Activated CD4-positive, alpha-beta T cell treated with anti-CD3 and anti-CD28 coated beads, Interleukin-2, Interleukin-6, amounts not matched to agents 100 ng/mL and 50 ng/mL, durations not matched to agents 16 hours and 8 hours (primary cell): ENCODE results near the gene GNG3.
"Not testable (repeated sequence)": the region's sequence is repeated elsewhere in the genome, so short reads cannot be mapped to it uniquely, and the experiment has no call there.

Experiments used
- DNase-seq: peaks from one replicate; pipeline ENCODE4 v3.0.0-alpha.2; 2020

Gene GNG3

GRCh38 chr11:62688491-62688890 is 19.0 kb upstream of the GNG3 start:
- no peak for DNase-seq

- no peak for DNase-seq
Measured at GRCh38 chr11:62689421-62690183, 17.9 kb upstream of the GNG3 start, which contains the start of gene LRRN4CL. Gene LRRN4CL, minus strand, starts transcription at chr11:62689530. Its CDS starts 1,022 bp downstream, at chr11:62688508.

- not testable (repeated sequence) for DNase-seq
Measured at GRCh38 chr11:62693624-62694023, 13.9 kb upstream of the GNG3 start.

DNA sequence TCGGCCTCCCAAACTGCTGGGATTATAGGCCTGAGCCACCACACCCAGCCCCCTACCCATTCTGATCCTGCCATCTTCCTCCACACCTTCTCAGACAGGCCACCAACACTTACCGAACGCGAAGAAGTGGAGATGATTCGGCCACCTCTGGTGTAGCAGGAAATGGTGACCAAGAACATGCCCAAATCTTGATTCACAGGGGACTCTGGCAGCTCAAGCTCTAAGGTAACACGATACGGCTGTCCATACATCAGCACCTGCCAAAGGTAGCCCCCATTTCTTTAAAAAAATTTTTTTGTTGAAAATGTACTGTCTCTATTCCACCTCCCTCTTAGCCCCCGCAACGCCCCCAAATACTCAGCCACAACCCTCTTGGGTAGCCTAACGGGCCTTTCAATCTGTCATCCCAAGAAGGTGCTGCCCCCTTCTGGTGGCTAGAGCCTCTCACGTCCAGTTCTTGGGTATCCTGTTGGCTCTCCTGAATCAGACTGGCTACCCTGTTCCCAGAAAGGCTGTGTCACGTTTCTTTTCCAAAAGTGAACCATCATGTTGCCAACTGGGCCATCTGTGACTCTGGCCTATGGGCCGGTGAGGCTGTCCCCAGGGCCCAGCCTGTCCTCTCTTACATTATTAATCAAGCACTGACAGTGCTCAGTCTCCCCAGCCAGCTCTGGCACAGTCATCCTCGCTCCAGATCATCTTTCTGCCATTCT is 12.9 kb upstream of the GNG3 start:
- DNase-seq = peak; percentile 80

GRCh38 chr11:62702246-62702645 is 5.2 kb upstream of the GNG3 start:
- peak; percentile 61 for DNase-seq

DNA sequence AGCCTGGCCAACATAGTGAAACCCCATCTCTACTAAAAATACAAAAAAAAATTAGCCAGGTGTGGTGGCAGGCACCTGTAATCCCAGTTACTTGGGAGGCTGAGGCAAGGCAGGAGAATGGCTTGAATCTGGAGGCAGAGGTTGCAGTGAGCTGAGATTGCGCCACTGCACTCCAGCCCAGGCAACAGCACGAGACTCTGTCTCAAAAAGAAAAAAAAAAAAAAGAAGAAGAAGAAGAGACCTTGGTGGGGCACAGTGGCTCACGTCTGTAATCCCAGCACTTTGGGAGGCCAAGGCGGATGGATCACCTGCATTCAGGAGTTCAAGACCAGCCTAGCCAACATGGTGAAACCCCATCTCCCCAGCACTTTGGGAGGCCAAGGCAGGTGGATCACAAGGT is 3.6 kb upstream of the GNG3 start:
- DNase-seq = not testable (repeated sequence)

DNA sequence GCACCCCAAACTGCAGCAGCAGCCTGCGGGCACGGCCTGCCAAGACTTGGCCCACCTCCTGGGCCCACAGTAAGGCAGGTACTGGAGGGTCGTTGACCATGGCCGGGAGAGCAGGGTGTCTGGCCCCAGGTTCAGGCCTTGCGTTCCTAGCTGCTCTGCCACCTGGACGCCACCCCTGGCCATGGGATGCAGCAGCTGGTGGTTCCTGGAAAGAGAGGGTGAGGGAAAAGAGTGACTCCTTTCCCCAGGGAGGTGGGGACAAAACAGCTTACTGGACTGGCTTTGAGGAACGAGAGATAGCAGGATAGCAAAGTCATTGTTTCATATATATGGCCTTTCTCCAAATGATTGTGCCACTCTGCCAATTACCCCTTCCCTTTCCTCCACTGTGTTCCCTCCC is 2.1 kb upstream of the GNG3 start:
- DNase-seq = no peak

DNA sequence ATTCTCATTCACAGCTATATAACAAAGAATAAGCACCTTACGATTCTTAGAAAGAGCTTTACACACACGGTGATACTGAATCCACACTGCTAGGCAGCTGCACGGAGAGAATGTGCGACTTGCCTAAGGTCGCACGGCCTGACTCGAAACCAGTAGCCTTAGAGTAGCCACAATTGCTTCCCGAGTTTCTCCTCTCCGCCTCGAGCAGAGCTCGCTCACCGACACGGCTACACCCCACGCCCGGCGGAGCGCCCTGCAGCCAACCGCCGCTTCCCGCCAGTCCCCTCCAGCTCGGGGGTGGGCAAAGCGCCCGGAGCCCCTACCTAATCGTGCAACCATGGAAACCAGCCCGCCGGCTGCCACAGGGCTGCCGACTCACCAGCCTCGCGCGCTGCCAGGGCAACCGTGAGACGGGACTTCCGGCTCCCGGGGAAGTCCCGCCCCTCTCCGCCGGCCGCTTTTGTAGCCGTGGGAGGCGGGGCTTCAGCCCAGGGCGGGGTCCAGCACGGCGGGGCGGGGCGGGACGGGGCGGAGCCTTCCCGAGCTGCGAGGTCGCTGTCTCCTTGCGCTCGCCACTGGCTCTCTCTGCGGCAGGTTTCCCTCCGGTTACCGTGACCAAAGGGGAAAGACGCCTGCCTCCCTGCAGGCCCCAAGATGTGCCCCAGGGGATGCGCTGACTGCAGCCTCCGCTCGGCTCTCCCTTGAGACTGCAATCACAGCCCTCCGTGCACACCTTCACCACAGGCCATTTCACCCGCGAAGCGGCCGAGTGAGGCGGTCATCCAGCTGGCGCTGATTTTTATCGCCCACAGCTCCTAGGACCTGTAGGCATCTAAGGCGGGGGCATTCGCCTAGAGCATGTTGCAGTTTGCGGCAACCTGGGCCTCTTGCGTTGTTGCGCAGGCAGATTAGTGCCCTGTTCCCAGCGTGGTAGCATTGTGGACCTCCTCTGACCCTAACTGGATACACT is 1.3 kb upstream of the GNG3 start:
- DNase-seq = peak; percentile 96

- DNase-seq = no peak
Measured at GRCh38 chr11:62706850-62707247, 627 bp upstream of the GNG3 start.

- no peak for DNase-seq
Measured at GRCh38 chr11:62708392-62708791, 916 bp downstream of the GNG3 start.

DNA sequence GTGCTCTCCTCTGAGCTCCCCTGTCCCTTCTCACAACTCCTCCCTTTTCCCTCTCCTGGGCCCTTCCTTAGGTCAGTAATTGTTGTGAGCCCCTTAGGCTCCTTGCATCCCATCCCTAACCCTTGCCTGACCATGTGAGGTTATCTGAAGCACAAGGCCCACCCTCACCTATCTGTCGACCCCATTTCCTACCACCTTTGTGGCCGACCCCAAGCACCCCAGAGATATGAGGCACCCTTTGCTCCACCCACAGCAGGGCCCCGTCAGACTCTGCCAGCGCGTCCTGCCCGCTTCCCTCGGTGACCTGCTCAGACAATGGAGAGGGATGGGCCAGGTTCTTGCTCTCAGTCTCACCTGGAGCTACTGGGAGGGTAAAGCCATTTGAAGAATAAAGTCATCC is 1.3 kb downstream of the GNG3 start:
- DNase-seq = no peak

GRCh38 chr11:62709247-62710000 is 1.9 kb downstream of the GNG3 start:
- DNase-seq = peak; percentile 98

DNA sequence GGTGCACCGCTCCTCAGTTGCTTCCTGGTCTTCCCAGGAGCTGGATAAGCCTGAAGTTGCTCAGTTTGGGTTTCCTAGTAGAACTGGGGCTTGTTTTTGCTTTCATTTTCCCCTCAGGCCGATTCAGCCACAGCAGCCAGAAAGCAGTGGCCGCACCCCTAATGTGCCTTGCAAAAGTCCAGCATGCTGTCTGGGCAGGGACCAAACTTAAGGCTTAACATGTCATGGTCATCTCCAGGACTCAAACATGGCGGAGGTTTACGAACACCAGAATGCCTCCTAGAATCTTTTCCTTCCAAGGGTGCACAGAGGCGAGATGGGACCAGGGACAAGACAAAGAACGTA is 2.5 kb downstream of the GNG3 start:
- DNase-seq = no peak

DNA sequence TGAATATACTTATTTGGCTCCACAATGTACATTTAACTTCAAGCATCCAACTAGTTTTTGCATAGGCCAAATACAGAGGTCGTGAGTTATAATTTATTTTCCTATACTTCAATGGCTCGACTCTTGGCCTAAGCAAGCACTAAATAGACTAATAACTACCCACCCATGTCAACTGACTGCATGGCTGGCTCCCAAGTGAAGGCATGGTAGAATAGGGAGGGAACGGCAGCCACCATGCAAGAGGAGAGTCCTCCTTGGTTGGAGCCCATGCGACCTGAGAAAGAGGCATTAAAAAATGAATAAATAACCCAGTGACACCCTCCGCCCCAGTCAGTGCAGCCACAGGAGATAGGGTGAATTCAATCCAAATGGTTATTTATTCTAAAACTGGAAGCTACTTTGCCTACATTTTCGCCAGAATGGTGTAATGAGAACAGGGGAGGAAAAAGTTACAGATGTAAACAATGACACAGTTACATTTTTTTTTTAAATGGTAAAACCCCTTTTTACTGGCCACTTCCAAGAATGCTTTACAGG is 4.9 kb downstream of the GNG3 start:
- DNase-seq = no peak

GRCh38 chr11:62712861-62713260 is 5.4 kb downstream of the GNG3 start:
- DNase-seq = no peak

DNA sequence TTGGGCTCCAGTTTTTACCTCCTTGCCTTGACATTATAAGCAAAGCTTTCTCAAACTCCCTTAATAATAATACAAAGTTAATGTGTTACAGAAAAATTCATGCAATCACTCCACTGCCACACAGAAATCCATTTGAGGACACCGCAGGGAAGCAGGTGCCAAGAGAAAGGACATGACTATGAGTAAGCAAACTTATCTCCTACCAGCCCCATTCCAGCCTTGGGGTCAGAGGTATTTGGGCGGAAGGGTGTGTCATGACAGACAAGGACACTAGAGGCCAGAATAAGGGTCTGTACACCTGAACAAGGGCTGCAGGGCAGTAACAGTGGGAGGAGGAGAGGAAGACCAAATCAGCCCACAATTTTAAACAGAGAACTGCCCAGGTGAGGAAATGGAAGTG is 5.9 kb downstream of the GNG3 start:
- DNase-seq = no peak

GRCh38 chr11:62715150-62716130 is 8.0 kb downstream of the GNG3 start:
- no peak for DNase-seq

DNA sequence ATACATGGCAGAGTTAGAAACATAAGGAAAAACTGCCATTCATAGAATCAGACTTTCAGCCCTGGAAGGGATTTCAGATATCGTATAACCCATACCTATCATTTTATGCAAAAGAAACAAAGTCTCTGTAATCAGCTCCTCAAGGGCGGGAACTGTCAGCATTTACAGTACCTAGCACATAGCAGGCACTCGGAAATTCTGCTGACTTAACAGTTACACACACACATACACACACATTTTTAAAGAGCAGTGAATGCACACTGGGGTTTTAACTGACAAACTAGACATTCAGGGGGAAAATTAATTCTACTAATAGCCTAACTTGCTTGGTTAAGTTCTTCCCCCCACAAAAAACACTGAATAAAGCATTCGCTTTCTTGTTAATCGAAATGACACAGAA is 8.7 kb downstream of the GNG3 start:
- no peak for DNase-seq

- no peak for DNase-seq
Measured at GRCh38 chr11:62716816-62717215, 9.3 kb downstream of the GNG3 start.

- no peak for DNase-seq
Measured at GRCh38 chr11:62719302-62719978, 12.0 kb downstream of the GNG3 start.
